OCI-LY7 (cell line): ENCODE measurements around the gene SLC24A2. TPM values are rescaled to one million over a fixed set of nuclear protein-coding genes. Genes with fewer than 3 reads are reported as not detected.

Experiments used
- BruUV-seq: library from RNA; stranded (reverse); fragments of 400-500 nt; replicated peaks from 2 replicates; lab custom pipeline; 2021; lab: Mats Ljungman, UMichigan
- CTCF ChIA-PET: fragments of 300-600 bp; sonication (Branson Sonifier 250); formaldehyde crosslinking; loops from one replicate; lab custom pipeline; 2022; ENCODE audit warnings: antibody characterized with exemption; ENCODE audit not compliant: unreplicated experiment; lab: Charles Lee
- POLR2A ChIA-PET: fragments of 300-600 bp; sonication (Branson Sonifier 250); formaldehyde crosslinking; loops from one replicate; lab custom pipeline; 2022; ENCODE audit warnings: antibody characterized with exemption; lab: Charles Lee
- DNase-seq: peaks from one replicate; pipeline ENCODE4 v3.0.0-alpha.2; 2015; ENCODE audit warnings: low spot score
- H2AFZ ChIP-seq: fragments of 200-600 bp; sonication (generic), shearing (Covaris generic); 2 replicates; pipeline ENCODE4 v1.6.1; 2014; ENCODE audit warnings: mild to moderate bottlenecking, antibody characterized with exemption, low read length, moderate library complexity
- H3K27ac ChIP-seq: fragments of 200-600 bp; sonication (generic); 2 replicates; pipeline ENCODE4 v1.5.1; 2014; ENCODE audit warnings: mixed run types, low read depth, mild to moderate bottlenecking, moderate library complexity, low read length, inconsistent platforms; ENCODE audit not compliant: poor library complexity, severe bottlenecking
- H3K36me3 ChIP-seq: fragments of 200-600 bp; sonication (generic); 2 replicates; pipeline ENCODE4 v1.6.1; 2014; ENCODE audit warnings: mild to moderate bottlenecking, antibody characterized with exemption, low read length, moderate library complexity, mixed read lengths; ENCODE audit not compliant: insufficient read depth
- H3K4me1 ChIP-seq: fragments of 200-600 bp; sonication (generic); 2 replicates; pipeline ENCODE4 v1.5.1; 2014; ENCODE audit warnings: mild to moderate bottlenecking, low read length; ENCODE audit not compliant: insufficient read depth, poor library complexity, severe bottlenecking
- H3K4me2 ChIP-seq: fragments of 200-600 bp; sonication (generic); 2 replicates; pipeline ENCODE4 v1.6.1; 2014; ENCODE audit warnings: mild to moderate bottlenecking, low read length
- H3K4me3 ChIP-seq: fragments of 200-600 bp; sonication (generic); 2 replicates; pipeline ENCODE4 v1.5.1; 2014; ENCODE audit warnings: mild to moderate bottlenecking, low read depth, low read length; ENCODE audit not compliant: poor library complexity, severe bottlenecking
- H3K79me2 ChIP-seq: fragments of 200-600 bp; sonication (generic); 2 replicates; pipeline ENCODE4 v1.6.1; 2016; ENCODE audit warnings: low read depth, mild to moderate bottlenecking, low read length, moderate library complexity, mixed read lengths; ENCODE audit not compliant: insufficient read depth
- H3K9me2 ChIP-seq: fragments of 200-600 bp; sonication (generic); 2 replicates; pipeline ENCODE4 v1.6.1; 2016; ENCODE audit warnings: mild to moderate bottlenecking, low read length, mixed read lengths; ENCODE audit not compliant: insufficient read depth
- H3K9me3 ChIP-seq: fragments of 200-600 bp; sonication (generic); 2 replicates; pipeline ENCODE4 v1.6.1; 2014; ENCODE audit warnings: mild to moderate bottlenecking, mixed run types, low read length, mixed read lengths
- H4K20me1 ChIP-seq: fragments of 200-600 bp; sonication (generic); 2 replicates; pipeline ENCODE4 v1.6.1; 2014; ENCODE audit warnings: mild to moderate bottlenecking, antibody characterized with exemption, low read length, moderate library complexity, mixed read lengths; ENCODE audit not compliant: insufficient read depth
- EZH2phosphoT487 ChIP-seq: fragments of 200-600 bp; sonication (generic); IDR thresholded peaks from 2 replicates; pipeline ENCODE4 v1.6.1; 2018; ENCODE audit warnings: low read depth, borderline replicate concordance, mild to moderate bottlenecking, mixed run types, antibody characterized with exemption, low read length, moderate library complexity, mixed read lengths
- intact Hi-C: fragments of 100-400 bp; cut with micrococcal nuclease; formaldehyde crosslinking; loops from one replicate; pipeline ENCODE4 v1.10.0; 2022; ENCODE audit not compliant: unreplicated experiment
- total RNA-seq, 2 experiments: library from RNA; depleted of rRNA in 1 of 2; stranded (reverse); fragments of >200 nt in 1 of 2; shearing (Covaris generic) in 1 of 2; gene quantifications; 2 replicates each; pipeline ENCODE4 v1.2.3, GENCODE V29; 2014 to 2022
- TF ChIP-seq, protein P1 (sequence below): fragments of 200-600 bp; sonication (generic); conservative IDR thresholded peaks from 2 replicates; pipeline ENCODE4 v1.5.1; 2014; ENCODE audit warnings: mild to moderate bottlenecking, antibody characterized with exemption, low read length, moderate library complexity, mixed read lengths

The SLC24A2 gene
- total RNA-seq, 2 experiments from 2014 or later = not detected

DNA sequence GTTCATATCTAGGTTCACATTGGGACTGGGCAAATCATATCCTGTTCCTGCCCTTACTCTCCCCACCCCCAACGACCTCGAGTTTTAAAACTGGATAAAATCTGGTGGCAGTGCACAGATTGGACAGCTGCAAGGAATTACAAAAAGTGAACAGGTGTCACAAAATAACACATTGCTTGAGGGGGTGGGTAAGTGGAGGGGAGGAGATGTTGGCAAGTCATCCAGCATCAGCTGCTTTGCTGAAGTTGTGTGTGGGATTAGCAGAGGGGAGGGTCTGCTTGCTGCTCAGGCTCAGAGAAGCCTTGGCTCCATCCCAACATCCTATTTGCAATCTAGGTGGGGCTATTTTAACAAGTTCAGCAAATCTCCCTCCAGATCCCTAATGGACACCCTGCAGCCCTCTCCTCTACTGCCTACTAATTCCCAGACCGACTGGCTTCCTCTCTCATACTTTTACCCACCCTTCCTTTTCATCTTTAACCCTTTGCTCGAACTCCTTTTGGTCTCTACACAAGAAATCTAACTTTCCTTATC lies 39.8 kb upstream of the SLC24A2 start:
- no TSS peak for BruUV-seq
- H3K9me3 ChIP-seq = no peaks in the 10 kb centered on the region
- H3K4me2 ChIP-seq = no peak overlapping the region
- no peaks in the 10 kb centered on the region for H3K9me2 ChIP-seq
- CTCF ChIA-PET = no interaction called here
- no peak overlapping the region for H3K27ac ChIP-seq
- H4K20me1 ChIP-seq = no peaks in the 10 kb centered on the region
- no peak overlapping the region for H3K4me3 ChIP-seq
- intact Hi-C loops = no loop called here
- H3K4me1 ChIP-seq = no peaks in the 10 kb centered on the region
- no peak for TF ChIP-seq EZH2phosphoT487
- TF ChIP-seq, protein P1, sequence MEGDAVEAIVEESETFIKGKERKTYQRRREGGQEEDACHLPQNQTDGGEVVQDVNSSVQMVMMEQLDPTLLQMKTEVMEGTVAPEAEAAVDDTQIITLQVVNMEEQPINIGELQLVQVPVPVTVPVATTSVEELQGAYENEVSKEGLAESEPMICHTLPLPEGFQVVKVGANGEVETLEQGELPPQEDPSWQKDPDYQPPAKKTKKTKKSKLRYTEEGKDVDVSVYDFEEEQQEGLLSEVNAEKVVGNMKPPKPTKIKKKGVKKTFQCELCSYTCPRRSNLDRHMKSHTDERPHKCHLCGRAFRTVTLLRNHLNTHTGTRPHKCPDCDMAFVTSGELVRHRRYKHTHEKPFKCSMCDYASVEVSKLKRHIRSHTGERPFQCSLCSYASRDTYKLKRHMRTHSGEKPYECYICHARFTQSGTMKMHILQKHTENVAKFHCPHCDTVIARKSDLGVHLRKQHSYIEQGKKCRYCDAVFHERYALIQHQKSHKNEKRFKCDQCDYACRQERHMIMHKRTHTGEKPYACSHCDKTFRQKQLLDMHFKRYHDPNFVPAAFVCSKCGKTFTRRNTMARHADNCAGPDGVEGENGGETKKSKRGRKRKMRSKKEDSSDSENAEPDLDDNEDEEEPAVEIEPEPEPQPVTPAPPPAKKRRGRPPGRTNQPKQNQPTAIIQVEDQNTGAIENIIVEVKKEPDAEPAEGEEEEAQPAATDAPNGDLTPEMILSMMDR = no peak
- no peaks in the 10 kb centered on the region for H3K36me3 ChIP-seq
- DNase-seq = no peak
- no peaks in the 10 kb centered on the region for H3K79me2 ChIP-seq
- POLR2A ChIA-PET = no interaction called here
- no peak overlapping the region for H2AFZ ChIP-seq

- intact Hi-C loops = no loop called here
- H2AFZ ChIP-seq = no peak overlapping the region
- no peaks in the 10 kb centered on the region for H4K20me1 ChIP-seq
- no peaks in the 10 kb centered on the region for H3K4me1 ChIP-seq
- H3K4me3 ChIP-seq = no peak overlapping the region
- BruUV-seq = no TSS peak
- no peak overlapping the region for H3K4me2 ChIP-seq
- no peak overlapping the region for H3K27ac ChIP-seq
- no peaks in the 10 kb centered on the region for H3K36me3 ChIP-seq
- no peak for TF ChIP-seq EZH2phosphoT487
- TF ChIP-seq, protein P1 = no peak
- ChIA-PET CTCF (no interaction called here), POLR2A (no interaction called here)
- no peaks in the 10 kb centered on the region for H3K9me3 ChIP-seq
- no peaks in the 10 kb centered on the region for H3K79me2 ChIP-seq
- no peak for DNase-seq
- no peaks in the 10 kb centered on the region for H3K9me2 ChIP-seq
Measured at GRCh38 chr9:19816769-19817168, 27.9 kb upstream of the SLC24A2 start.

- Histone ChIP-seq H2AFZ (no peak overlapping the region), H3K36me3 (no peaks in the 10 kb centered on the region), H3K9me2 (no peaks in the 10 kb centered on the region), H3K9me3 (no peaks in the 10 kb centered on the region), H3K79me2 (no peaks in the 10 kb centered on the region), H3K27ac (no peak overlapping the region), H3K4me1 (no peaks in the 10 kb centered on the region), H3K4me2 (no peak overlapping the region), H3K4me3 (no peak overlapping the region), H4K20me1 (no peaks in the 10 kb centered on the region)
- CTCF ChIA-PET = no interaction called here
- intact Hi-C loops = no loop called here
- TF ChIP-seq, protein P1 = no peak
- no peak for TF ChIP-seq EZH2phosphoT487
- no peak for DNase-seq
- POLR2A ChIA-PET = no interaction called here
- BruUV-seq = no TSS peak
Measured at GRCh38 chr9:19812194-19812593, 23.4 kb upstream of the SLC24A2 start.
